ENCODE data around the gene GOLGA6B.
"Not testable (repeated sequence)": the region's sequence is repeated elsewhere in the genome, so short reads cannot be mapped to it uniquely, and the experiment has no call there.

GOLGA6B gene, protein sequence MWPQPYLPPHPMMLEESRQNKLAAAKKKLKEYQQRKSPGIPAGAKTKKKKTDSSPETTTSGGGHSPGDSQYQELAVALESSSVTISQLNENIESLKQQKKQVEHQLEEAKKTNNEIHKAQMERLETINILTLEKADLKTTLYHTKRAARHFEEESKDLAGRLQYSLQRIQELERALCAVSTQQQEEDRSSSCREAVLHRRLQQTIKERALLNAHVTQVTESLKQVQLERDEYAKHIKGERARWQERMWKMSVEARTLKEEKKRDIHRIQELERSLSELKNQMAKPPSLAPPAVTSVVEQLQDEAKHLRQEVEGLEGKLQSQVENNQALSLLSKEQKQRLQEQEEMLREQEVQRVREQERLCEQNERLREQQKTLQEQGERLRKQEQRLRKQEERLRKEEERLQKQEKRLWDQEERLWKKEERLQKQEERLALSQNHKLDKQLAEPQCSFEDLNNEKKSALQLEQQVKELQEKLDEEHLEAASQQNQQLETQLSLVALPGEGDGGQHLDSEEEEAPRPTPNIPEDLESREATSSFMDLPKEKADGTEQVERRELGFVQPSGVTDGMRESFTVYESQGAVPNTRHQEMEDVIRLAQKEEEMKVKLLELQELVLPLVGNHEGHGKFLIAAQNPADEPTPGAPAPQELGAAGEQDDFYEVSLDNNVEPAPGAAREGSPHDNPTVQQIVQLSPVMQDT

DNA sequence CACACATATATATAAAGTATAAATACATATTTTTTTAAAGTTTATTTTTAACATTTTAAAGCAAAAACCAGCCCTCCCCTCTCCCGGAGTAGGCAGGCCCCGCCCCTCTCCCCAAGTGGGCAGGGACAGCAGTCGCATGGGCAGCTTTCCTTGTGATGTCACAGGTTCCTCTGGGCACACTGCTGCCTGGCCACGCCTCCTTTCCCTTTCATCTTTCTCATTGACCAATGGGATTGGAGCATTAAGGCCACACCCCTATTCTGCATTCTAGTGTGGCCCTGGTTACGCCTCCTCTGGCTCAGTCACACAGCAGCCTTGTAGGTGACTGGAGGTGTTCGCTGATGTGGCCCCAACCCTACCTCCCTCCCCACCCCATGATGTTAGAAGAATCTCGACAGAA, at the start of gene GOLGA6B:
GOLGA6B (plus strand) TSS at position 301 of the 400 bp plus-strand sequence; CDS start at position 342, 41 bp downstream.
- DNase-seq, result not testable (repeated sequence)

GRCh38 chr15:72604794-72605193, 49.7 kb upstream of the GOLGA6B start:
- no peak for DNase-seq

- not testable (repeated sequence) for DNase-seq
Measured at GRCh38 chr15:72608084-72608483, 46.4 kb upstream of the GOLGA6B start.

GRCh38 chr15:72609862-72610261, 44.6 kb upstream of the GOLGA6B start:
- no peak for DNase-seq

DNA sequence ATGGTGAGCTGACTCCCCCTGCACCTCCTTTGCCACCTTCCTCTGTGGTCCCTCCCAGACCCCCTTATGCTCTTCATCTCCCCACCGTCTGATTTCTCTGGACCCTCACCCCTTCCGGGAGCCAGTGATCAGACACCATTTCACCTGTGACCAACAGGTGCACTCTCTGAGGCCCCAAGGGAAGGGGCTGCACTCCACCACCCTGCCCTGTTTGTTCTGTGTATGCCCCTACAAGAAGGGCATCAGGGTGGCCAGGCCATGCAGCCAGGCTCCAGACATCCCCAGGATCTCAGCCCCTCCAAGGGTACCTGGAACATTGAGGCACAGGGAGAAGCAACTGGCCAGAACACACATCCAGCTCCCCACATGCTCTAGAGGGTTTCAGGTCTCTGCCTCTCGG, 42.2 kb upstream of the GOLGA6B start:
- not testable (repeated sequence) for DNase-seq

DNA sequence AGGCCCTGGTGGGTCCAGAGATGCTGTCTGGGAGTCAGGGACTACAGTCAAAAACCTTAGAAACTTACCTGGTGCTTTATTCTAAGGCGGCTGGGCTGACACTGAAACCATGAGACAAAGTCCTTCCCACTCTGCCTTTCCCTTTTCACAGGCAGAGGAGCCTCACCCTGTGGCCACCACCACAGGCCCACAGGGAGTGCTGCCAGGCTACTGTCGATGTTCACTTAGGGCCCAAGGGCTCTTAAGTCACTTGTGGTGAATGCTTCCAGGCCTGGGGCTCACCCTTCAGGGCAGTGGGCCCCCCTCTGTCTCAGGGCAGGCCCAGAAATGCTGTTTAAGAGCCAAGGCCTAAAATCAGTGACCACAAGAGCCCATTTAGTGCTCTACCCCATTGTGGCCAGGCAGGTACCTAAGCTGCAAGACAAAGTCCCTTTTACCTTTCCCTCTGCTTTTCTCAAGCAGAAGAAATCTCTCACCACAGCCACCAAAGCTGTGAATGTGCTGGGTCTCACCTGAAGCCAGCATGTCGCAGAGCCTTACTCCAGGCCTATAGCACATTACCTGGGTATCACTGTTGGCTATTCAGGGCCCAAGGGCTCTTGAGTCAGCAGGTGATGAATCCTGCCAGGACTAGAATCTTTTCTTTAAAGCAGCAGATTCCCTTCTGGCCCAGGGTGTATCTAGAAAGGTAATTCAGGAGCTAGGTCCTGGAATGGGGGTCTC, 39.5 kb upstream of the GOLGA6B start:
- peak; percentile 60 for DNase-seq

DNA sequence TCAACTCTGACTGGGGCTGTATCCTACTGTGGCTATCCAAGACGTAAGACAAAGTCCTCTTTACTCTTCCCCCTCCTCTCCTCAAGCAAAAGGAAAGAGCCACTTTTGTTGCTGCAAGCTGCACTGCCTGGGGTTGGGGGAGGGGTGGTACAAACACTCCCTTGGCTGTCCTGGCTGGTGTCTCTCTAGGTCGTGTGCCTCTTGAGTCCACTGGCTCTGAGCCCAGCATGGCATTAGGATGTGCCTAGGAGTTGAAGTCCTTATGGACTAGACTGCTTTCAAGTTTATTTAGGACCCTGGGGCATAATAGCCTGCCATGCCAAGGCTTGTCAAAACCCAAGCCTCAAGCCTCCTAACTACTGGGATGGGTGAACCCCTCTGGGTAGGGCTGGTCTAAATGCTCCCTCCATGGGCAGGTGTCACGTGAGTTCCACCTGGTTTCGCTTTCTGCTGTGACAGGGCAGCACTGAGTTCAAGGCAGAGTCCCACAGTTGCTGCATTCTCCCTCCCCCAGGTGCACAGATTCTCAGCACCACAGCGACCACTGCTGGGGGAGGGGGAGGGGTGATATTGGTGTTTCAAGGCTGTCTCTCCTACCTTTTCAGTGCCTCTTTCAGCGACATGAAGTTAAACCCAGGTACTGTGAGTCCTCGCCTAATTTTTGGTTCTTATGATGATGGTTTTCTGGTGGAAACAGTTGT, 38.8 kb upstream of the GOLGA6B start:
- peak; percentile 68 for DNase-seq

DNA sequence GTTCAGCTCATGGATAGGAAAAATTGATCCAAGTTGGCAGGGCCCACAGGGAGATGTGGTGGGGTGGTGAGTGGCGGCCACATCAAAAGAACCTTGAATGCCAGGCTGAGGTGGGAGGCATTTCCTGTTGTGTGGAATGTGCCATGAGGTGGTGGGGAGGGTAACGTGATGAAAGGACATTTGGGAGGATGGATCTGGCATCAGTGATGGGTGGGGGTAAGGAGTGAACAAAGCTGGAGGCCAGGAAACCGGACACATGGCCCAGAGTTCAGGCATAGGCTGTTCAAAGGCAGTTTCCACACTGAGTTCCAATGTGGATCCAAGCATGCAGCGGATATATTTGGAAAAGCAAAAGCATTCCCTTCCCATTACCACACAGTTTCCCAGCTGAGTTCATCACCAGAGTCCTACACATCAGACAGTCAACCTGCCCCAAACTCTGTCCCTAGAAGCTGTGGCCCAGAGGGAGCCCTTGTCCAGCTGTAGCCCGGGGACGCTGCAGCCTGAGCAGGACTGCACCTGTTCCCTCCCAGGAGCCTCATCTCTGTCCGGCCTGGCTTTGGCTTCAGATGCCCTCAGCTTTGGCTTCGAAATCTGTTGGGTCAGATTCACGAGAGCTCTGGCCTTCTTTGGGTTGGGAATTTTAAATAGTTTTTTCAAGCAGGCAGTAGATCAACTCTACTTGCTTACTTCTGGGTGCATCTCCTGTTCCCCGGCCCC, 37.8 kb upstream of the GOLGA6B start:
- no peak for DNase-seq

DNA sequence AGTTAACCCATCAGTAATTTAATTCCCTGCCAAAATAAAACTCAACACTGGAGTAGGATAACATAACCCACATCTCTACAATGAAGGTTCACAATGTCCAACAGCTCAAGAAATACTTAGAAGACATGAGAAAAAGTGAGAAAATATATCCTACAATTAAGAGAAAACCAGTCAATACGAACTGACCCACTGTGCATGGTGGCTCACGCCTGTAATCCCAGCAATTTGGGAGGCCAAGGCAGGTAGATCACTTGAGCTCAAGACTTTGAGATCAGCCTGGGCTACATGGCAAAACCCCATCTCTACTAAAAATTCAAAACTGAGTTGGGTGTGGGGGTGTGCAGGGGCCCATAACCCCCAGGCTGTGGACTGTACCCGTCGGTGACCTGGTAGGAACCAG, 30.6 kb upstream of the GOLGA6B start:
- DNase-seq, result not testable (repeated sequence)

- DNase-seq, result not testable (repeated sequence)
Measured at GRCh38 chr15:72626153-72626552, 28.3 kb upstream of the GOLGA6B start.

DNA sequence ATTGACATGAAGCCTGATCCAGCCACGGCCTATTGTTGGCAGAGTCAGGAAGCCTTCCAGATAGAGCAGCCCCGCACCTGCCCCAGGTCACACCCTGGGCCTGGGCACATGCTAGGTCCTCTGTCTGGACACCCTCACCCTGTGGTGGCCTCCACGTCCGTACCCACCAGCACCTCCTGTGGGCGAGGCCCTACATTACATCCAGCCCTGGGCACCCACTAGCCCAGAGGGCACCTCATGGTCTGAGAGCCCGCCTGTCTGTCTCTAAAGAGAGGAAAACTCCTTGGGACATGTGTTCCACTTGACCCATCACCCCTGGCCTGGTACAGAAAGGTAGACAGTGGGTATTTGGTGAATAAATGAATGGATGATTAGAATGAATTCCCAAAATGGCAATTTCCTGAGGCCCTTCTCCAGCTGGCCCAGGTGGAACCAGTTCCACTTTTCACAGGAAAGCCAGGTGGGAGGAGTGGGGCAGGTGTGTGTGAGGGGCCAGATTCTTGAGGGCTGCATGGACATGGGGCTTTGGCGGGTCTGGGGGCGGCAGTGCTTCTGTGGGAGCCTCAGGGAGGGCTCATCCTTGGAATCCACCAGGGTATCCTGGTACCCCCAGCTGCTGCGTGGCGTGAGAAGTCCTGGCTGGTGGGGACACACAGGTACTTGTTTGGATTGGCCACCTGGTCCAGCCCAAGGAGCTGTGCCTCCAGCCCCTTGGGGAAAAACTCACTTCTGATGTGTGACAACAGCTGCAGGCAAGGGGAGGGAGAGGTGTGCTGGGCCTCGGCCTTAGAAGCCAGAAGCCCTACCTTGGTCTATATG, 26.0 kb upstream of the GOLGA6B start:
- not testable (repeated sequence) for DNase-seq

GRCh38 chr15:72629068-72629570, 25.4 kb upstream of the GOLGA6B start:
- DNase-seq, result not testable (repeated sequence)

DNA sequence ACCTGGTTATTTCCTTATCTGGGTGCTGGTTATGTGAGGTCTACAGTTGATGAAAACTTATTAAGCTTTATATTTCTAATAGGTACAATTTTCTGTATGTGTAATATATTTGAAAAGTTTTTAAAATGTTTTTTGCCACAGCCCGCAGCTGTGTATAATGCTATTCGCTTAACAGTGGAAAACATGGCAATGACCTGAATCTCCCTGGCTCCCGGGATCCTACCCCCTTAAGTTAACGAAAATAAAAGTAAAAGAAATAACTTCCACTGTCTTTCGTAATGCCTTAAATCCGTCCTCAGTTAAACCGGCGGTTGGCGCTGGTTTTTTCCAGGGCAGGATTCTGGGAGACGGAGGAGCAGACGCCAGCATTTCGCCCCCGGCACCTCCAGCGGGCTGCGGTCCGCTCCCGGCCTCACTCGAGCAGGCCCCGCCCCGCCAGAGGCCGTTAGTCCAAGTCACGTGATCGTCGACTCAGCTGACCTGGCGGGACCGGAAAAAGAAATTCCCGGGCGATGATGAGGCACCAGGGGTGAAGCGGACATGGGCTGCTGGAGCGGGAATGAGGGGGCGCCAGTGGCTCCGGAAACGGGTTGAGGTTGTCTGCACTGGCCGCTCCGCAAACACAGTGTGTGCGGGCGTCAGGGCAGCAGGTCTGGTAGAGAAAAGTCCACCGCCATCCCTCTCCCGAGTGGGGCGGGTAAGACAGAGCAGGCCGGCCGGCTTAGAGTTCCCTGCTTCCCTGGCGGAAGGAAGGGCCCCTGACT, 17.8 kb upstream of the GOLGA6B start:
- not testable (repeated sequence) for DNase-seq

GRCh38 chr15:72639759-72640483, 14.6 kb upstream of the GOLGA6B start:
- not testable (repeated sequence) for DNase-seq

DNA sequence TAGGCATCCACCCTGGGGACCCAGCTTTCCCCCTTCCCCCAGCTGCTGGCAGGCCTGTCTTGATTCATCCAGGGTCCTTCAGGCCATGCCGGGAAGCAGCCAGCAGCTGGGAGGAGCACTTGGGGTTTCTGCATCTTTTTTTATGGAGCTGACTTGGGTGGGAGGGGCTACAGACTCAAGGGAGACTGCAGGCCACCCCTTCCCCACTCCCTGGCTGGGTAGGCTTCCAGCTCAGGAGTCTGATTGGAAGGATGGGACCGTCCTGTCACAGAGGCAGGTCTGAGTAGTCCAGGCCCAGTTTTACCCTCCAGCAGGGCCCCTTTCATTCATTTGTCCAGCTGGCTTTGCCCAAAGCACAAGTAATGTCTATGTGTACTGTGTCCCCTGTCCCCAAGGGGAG, 12.2 kb upstream of the GOLGA6B start:
- DNase-seq, result not testable (repeated sequence)

- not testable (repeated sequence) for DNase-seq
Measured at GRCh38 chr15:72648631-72649253, 5.8 kb upstream of the GOLGA6B start.

DNA sequence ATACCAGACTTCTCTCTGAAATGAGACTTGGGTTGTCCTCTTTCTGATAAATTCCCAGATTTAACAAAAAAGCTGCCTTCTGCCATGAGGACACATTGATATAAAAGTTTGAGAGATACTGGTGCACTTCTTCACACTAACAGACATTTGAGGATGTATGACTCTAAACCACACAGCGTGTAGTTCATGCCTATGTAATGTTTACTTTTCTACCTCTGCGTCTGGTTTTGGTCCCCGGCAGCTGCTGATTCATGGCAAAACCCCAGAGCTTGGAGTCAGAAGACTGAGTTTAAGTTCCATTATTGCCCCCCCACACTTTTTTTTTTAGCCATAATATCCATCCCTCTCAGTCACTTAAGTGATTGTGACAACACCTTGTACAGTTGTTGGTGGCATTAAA, 1.5 kb downstream of the GOLGA6B start:
- not testable (repeated sequence) for DNase-seq

- not testable (repeated sequence) for DNase-seq
Measured at GRCh38 chr15:72661081-72661480, 6.6 kb downstream of the GOLGA6B start.

DNA sequence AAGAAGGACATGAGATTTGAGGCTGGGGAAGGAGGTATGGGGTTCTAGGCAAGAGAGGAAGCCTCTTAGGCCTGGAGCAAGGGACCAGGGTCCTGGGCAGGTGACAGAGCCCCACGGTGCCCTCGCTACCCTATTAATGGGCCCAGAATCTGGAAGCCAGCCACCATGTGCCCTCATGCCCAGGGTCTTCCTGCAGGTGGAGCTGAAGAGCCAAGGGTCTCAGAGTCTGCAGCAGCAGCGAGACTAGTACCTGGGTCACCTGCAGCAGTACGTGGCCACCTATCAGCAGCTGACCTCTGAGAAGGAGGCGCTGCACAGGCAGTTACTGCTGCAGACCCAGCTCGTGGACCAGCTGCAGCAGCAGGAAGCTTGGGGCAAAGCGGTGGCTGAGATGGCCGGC, 9.4 kb downstream of the GOLGA6B start:
- DNase-seq, result not testable (repeated sequence)

Data from NCI-H2029 (cell line).